K562 (cell line): ENCODE data around the gene MLN. TPM values are rescaled to one million over a fixed set of nuclear protein-coding genes. Genes with fewer than 3 reads are reported as not detected.

Experiments
- ATAC-seq: fragments of 200-7000 bp; cut with Tn5 transposase; 3 replicates; pipeline ENCODE4 v1.9.1; 2020; ENCODE audit warnings: moderate library complexity
- BruUV-seq: library from RNA; stranded (reverse); fragments of 400-500 nt; replicated peaks from 2 replicates; lab custom pipeline; 2021; lab: Mats Ljungman, UMichigan
- CTCF ChIA-PET: fragments of 300-600 bp; formaldehyde crosslinking; extraction: SDS; loops from one replicate; lab custom pipeline; 2021; ENCODE audit warnings: low intra/inter-chr PET ratio; lab: Yijun Ruan, JAX
- POLR2A ChIA-PET: fragments of 300-600, 350-650 bp; sonication (Branson Sonifier 250); formaldehyde crosslinking; extraction: SDS; loops from one replicate; lab custom pipeline; 2021; ENCODE audit warnings: antibody characterized with exemption, inconsistent platforms; lab: Yijun Ruan, JAX
- DNase-seq, 4 experiments: peaks; one replicate each; pipeline versions ENCODE4 v3.0.0 to v3.0.0-alpha.2; 2011 to 2018; ENCODE audit warnings: low spot score in 3 of 4, mixed read lengths in 3 of 4; ENCODE audit errors: extremely low read depth in 1 of 4
- FAIRE-seq: peaks from 2 replicates; lab custom pipeline; 2011; peaks lifted over from hg19 to GRCh38; lab: Jason Lieb, UNC
- H2AFZ ChIP-seq: 2 replicates; pipeline ENCODE4 v1.6.0; 2011; ENCODE audit warnings: low read depth, low read length, control low read depth, inconsistent platforms
- H3K27ac ChIP-seq: fragments of 200-600 bp; 3 replicates; pipeline ENCODE4 v1.8.0; 2011; ENCODE audit warnings: low read depth, mild to moderate bottlenecking, control low read depth, inconsistent platforms, low read length, moderate library complexity, mixed read lengths; ENCODE audit errors: extremely low read depth
- H3K27me3 ChIP-seq, 2 experiments: fragments of 300-600 bp in 1 of 2; 2 replicates in 1 of 2; 3 replicates in 1 of 2; pipeline versions ENCODE4 v1.6.0 to v1.8.0; 2011; ENCODE audit warnings: inconsistent platforms in 2 of 2, low read length in 2 of 2, mild to moderate bottlenecking in 1 of 2, mixed read lengths in 1 of 2, moderate library complexity in 1 of 2; ENCODE audit not compliant: control insufficient read depth in 2 of 2, insufficient read depth in 2 of 2
- H3K36me3 ChIP-seq: fragments of 300-600 bp; 3 replicates; pipeline ENCODE4 v1.8.0; 2011; ENCODE audit warnings: mild to moderate bottlenecking, low read length, inconsistent platforms; ENCODE audit not compliant: control insufficient read depth, insufficient read depth
- H3K4me1 ChIP-seq, 2 experiments: fragments of 200-600 bp in 1 of 2; replicated peaks in 1 of 2; 2 replicates in 1 of 2; 3 replicates in 1 of 2; pipeline versions ENCODE4 v1.5.1 to v1.8.0; 2011; ENCODE audit warnings: inconsistent platforms in 2 of 2, low read length in 2 of 2, mild to moderate bottlenecking in 1 of 2, mixed read lengths in 1 of 2, moderate library complexity in 1 of 2; ENCODE audit not compliant: control insufficient read depth in 2 of 2, insufficient read depth in 2 of 2
- H3K4me2 ChIP-seq: 2 replicates; pipeline ENCODE4 v1.6.1; 2011; ENCODE audit warnings: low read length, control low read depth, inconsistent platforms, mixed read lengths; ENCODE audit not compliant: insufficient read depth
- H3K4me3 ChIP-seq: fragments of 200-600 bp; sonication (generic), shearing (Covaris generic); 2 replicates; pipeline ENCODE4 v1.5.1; 2016; ENCODE audit warnings: control low read depth, inconsistent platforms
- H3K79me2 ChIP-seq: fragments of 200-600 bp; 3 replicates; pipeline ENCODE4 v1.8.0; 2011; ENCODE audit warnings: low read length, inconsistent platforms; ENCODE audit not compliant: control insufficient read depth, insufficient read depth
- H3K9ac ChIP-seq, 2 experiments: 2 replicates each; pipeline versions ENCODE4 v1.6.0 to v1.6.1; 2011; ENCODE audit warnings: low read depth in 2 of 2, low read length in 2 of 2, control low read depth in 1 of 2, inconsistent platforms in 1 of 2, mild to moderate bottlenecking in 1 of 2, mixed read lengths in 1 of 2; ENCODE audit not compliant: insufficient read depth in 1 of 2
- H3K9me1 ChIP-seq: one replicate; pipeline ENCODE4 v1.6.0; 2011; ENCODE audit warnings: inconsistent platforms, mild to moderate bottlenecking, low read length, moderate library complexity; ENCODE audit not compliant: control insufficient read depth, insufficient read depth
- H3K9me3 ChIP-seq: replicated peaks from 2 replicates; pipeline ENCODE4 v1.5.1; 2011; ENCODE audit warnings: low read depth, low read length, inconsistent platforms; ENCODE audit not compliant: control insufficient read depth, insufficient read depth
- H4K20me1 ChIP-seq: replicated peaks from 2 replicates; pipeline ENCODE4 v1.6.1; 2011; ENCODE audit warnings: low read length, inconsistent platforms, mixed read lengths; ENCODE audit not compliant: control insufficient read depth, insufficient read depth
- CBFB ChIP-seq: sonication (generic); formaldehyde crosslinking; IDR thresholded peaks from 2 replicates; pipeline ENCODE4 v1.4.0; 2020; ENCODE audit warnings: mild to moderate bottlenecking, missing genetic modification reagents
- CEBPB ChIP-seq: fragments of 450-650 bp; IDR thresholded peaks from 2 replicates; pipeline ENCODE4 v1.6.1; 2016; ENCODE audit warnings: missing genetic modification characterization, missing compliant biosample characterization
- HNRNPLL ChIP-seq: fragments of 200-400 bp; formaldehyde crosslinking; IDR thresholded peaks from 2 replicates; pipeline ENCODE4 v1.6.1; 2017; ENCODE audit warnings: low read length, low read depth, mild to moderate bottlenecking; ENCODE audit not compliant: poor library complexity, severe bottlenecking
- HSF4 ChIP-seq: fragments of 250-450 bp; sonication (Bioruptor Pico); IDR thresholded peaks from 2 replicates; pipeline ENCODE4 v2.1.2; 2022; ENCODE audit warnings: mild to moderate bottlenecking, moderate library complexity, borderline replicate concordance
- NFIX ChIP-seq: fragments of 250-450 bp; sonication (Bioruptor Pico); IDR thresholded peaks from 2 replicates; pipeline ENCODE4 v1.4.0; 2020; ENCODE audit warnings: low read depth, mild to moderate bottlenecking, moderate library complexity
- TAF9B ChIP-seq: fragments of 450-650 bp; IDR thresholded peaks from 2 replicates; pipeline ENCODE4 v1.6.1; 2018; ENCODE audit warnings: mild to moderate bottlenecking; ENCODE audit not compliant: partially characterized antibody
- TBL1XR1 ChIP-seq, 2 experiments: IDR thresholded peaks; 2 replicates each; pipeline ENCODE4 v1.6.1; 2012; ENCODE audit warnings: improper control_type of control experiment in 2 of 2, low read length in 2 of 2, mild to moderate bottlenecking in 1 of 2
- ZBTB8A ChIP-seq: fragments of 450-650 bp; IDR thresholded peaks from 2 replicates; pipeline ENCODE4 v1.6.1; 2018; ENCODE audit warnings: mild to moderate bottlenecking, moderate library complexity; ENCODE audit not compliant: partially characterized antibody
- ZNF140 ChIP-seq: fragments of 250-450 bp; sonication (Bioruptor Pico); IDR thresholded peaks from 2 replicates; pipeline ENCODE4 v1.8.0; 2021; ENCODE audit warnings: moderate library complexity, mild to moderate bottlenecking, inconsistent platforms
- ZNF324 ChIP-seq: fragments of 250-450 bp; sonication (Bioruptor Pico); IDR thresholded peaks from 2 replicates; pipeline ENCODE4 v1.4.0; 2020; ENCODE audit warnings: mild to moderate bottlenecking
- ZNF644 ChIP-seq: fragments of 200-800 bp; sonication (Bioruptor generic); IDR thresholded peaks from 2 replicates; pipeline ENCODE4 v1.6.1; 2016; ENCODE audit warnings: low read depth, missing genetic modification characterization, missing compliant biosample characterization
- WGBS: fragments of 100-300 bp; shearing (Covaris generic); methylation state at CpG from one replicate; pipeline ENCODE4 v1.1.6; 2016; ENCODE audit warnings: low coverage, mixed read lengths; ENCODE audit not compliant: insufficient coverage; ENCODE audit errors: missing lambda C conversion rate; 5-methylcytosine and 5-hydroxymethylcytosine counted together
- in situ Hi-C: fragments of 300-500 bp; cut with MboI; formaldehyde crosslinking; loops from 4 replicates; pipeline ENCODE4 v1.15.0; 2018; ENCODE audit warnings: inconsistent platforms, mixed read lengths
- intact Hi-C: fragments of 100-400 bp; cut with micrococcal nuclease; formaldehyde crosslinking; loops from 2 replicates; pipeline ENCODE4 v1.14.2; 2022
- polyA plus RNA-seq, 8 experiments: library from polyadenylated mRNA; depleted of rRNA in 4 of 8; stranded (reverse) in 5 of 8; unstranded in 3 of 8; fragments of >200 nt; fragmentation: Nextera tagmentation in 2 of 8; fragmentation: Illumina TruSeq in 1 of 8; extraction: Ambion mirVana in 2 of 8; extraction: Trizol in 1 of 8; gene quantifications; 2 replicates each; pipeline versions ENCODE4 v1.2.1 to v1.2.3, GENCODE V29; 2011 to 2014; ENCODE audit warnings: inconsistent platforms in 1 of 8, missing spikeins in 1 of 8
- total RNA-seq, 7 experiments: library from RNA; depleted of rRNA in 6 of 7; stranded (reverse); fragments of >200 nt in 6 of 7; fragmentation: Illumina TruSeq in 2 of 7; extraction: Trizol in 2 of 7; gene quantifications; 2 replicates each; pipeline versions ENCODE4 v1.2.1 to v1.2.3, GENCODE V29; 2011 to 2021; ENCODE audit warnings: low replicate concordance in 1 of 7
- TF ChIP-seq, protein P1 (sequence below): sonication (generic); formaldehyde crosslinking; IDR thresholded peaks from 2 replicates; pipeline ENCODE4 v1.8.1; 2023; ENCODE audit warnings: mild to moderate bottlenecking, missing genetic modification reagents

The MLN gene
- total and polyA plus RNA-seq, 9 of the 15 experiments (the other 6 are each of a cell fraction or from before 2014, with no cell fraction given), result not detected

DNA sequence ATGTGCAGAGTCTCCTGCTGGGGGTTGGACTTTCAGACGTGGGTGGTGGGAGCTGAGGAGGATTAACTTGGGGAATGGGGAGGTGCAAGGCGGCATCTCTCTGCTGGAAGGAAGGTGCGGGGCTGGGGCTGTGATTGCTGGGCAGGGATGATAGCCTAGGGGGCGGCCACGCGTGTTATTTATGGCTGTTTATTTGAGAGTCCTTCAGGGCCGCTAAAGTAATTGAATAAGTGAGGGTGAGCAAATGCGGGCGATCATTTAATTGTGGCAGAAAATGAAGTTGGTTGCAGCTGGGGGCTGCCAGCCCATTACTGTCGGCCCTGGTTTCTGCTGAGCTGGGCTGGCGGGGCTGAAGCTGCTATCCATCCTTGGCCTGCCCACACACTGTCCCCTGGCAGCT lies 49.6 kb downstream of the MLN start:
- ATAC-seq (no peak), DNase-seq (no peak), FAIRE-seq (no peak)
- CTCF ChIA-PET, result no interaction called here
- H3K9me3 ChIP-seq, result no peaks in the 10 kb centered on the region
- no peak overlapping the region for H3K4me3 ChIP-seq
- peaks cover 0 to 10% of the 10 kb centered on the region in 2 experiments; a peak in 2 of 5 replicates for H3K4me1 ChIP-seq
- no peaks in the 10 kb centered on the region for H3K79me2 ChIP-seq
- intact Hi-C loops, result no loop called here
- H3K27me3 ChIP-seq, result peaks cover 37 to 74% of the 10 kb centered on the region in 2 experiments
- H3K36me3 ChIP-seq, result no peaks in the 10 kb centered on the region
- 1% methylated on average over 11 of the region's 11 CpGs for WGBS
- no peak overlapping the region for H3K27ac ChIP-seq
- POLR2A ChIA-PET, result no interaction called here
- no peak for TF ChIP-seq TAF9B
- TF ChIP-seq CEBPB (tag), result no peak
- TF ChIP-seq NFIX (CRISPR knock-in tag), result no peak
- TF ChIP-seq HNRNPLL, result no peak
- no peak for TF ChIP-seq ZBTB8A
- no peak for TF ChIP-seq ZNF644 (tag)
- TF ChIP-seq ZNF140 (CRISPR knock-in tag), result no peak
- TF ChIP-seq, protein P1, sequence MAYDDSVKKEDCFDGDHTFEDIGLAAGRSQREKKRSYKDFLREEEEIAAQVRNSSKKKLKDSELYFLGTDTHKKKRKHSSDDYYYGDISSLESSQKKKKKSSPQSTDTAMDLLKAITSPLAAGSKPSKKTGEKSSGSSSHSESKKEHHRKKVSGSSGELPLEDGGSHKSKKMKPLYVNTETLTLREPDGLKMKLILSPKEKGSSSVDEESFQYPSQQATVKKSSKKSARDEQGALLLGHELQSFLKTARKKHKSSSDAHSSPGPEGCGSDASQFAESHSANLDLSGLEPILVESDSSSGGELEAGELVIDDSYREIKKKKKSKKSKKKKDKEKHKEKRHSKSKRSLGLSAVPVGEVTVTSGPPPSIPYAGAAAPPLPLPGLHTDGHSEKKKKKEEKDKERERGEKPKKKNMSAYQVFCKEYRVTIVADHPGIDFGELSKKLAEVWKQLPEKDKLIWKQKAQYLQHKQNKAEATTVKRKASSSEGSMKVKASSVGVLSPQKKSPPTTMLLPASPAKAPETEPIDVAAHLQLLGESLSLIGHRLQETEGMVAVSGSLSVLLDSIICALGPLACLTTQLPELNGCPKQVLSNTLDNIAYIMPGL, result no peak
- no peak for TF ChIP-seq TBL1XR1 (IDR thresholded peaks at IDR 0.05; ENCODE audit: low read length in 2 of 2)
- no peak for TF ChIP-seq CBFB
- no peak for TF ChIP-seq ZNF324 (CRISPR knock-in tag)
- no peak for TF ChIP-seq HSF4 (CRISPR knock-in tag)
- no peaks in the 10 kb centered on the region; the same call in 1 of the 2 replicates for H4K20me1 ChIP-seq
- BruUV-seq, result no TSS peak
- H2AFZ ChIP-seq, result no peak overlapping the region
- in situ Hi-C loops, result no loop called here
- no peak overlapping the region for H3K4me2 ChIP-seq
- H3K9ac ChIP-seq, result 0 out of 4 replicates have a peak overlapping the region, but pooled peaks of 1 of the 2 experiments have one; percentile 39
- H3K9me1 ChIP-seq, result peaks cover 3% of the 10 kb centered on the region
